Glutamatergic neuron (in vitro differentiated cells): ENCODE results near the gene OTUB2. TPM values are rescaled to one million over a fixed set of nuclear protein-coding genes. Genes with fewer than 3 reads are reported as not detected.
A peak's percentile ranks its signal among the peaks of the same experiment; 100 is the strongest.

ENCODE experiments used
- DNase-seq: peaks from one replicate; pipeline ENCODE4 v3.0.0; 2022
- H3K27ac Mint-ChIP-seq: one replicate; pipeline ENCODE4 v1.8.0; 2020; ENCODE audit warnings: mild to moderate bottlenecking, mixed read lengths, inconsistent platforms; ENCODE audit not compliant: unreplicated experiment
- H3K27me3 Mint-ChIP-seq: one replicate; pipeline ENCODE4 v1.8.0; 2020; ENCODE audit warnings: mild to moderate bottlenecking, moderate library complexity, mixed read lengths, inconsistent platforms; ENCODE audit not compliant: unreplicated experiment
- H3K36me3 Mint-ChIP-seq: one replicate; pipeline ENCODE4 v1.8.0; 2020; ENCODE audit warnings: mild to moderate bottlenecking, mixed read lengths, inconsistent platforms; ENCODE audit not compliant: unreplicated experiment
- H3K4me1 Mint-ChIP-seq: one replicate; pipeline ENCODE4 v1.8.0; 2020; ENCODE audit warnings: mild to moderate bottlenecking, low read depth, mixed read lengths, inconsistent platforms; ENCODE audit not compliant: unreplicated experiment
- H3K4me3 Mint-ChIP-seq: one replicate; pipeline ENCODE4 v1.8.0; 2020; ENCODE audit warnings: mild to moderate bottlenecking, mixed read lengths, inconsistent platforms; ENCODE audit not compliant: unreplicated experiment
- H3K9me3 Mint-ChIP-seq: one replicate; pipeline ENCODE4 v1.8.0; 2020; ENCODE audit warnings: mild to moderate bottlenecking, moderate library complexity, mixed read lengths, inconsistent platforms; ENCODE audit not compliant: unreplicated experiment
- CTCF ChIP-seq: fragments of 200-600 bp; sonication (generic); IDR thresholded peaks from one replicate; pipeline ENCODE4 v1.5.0; 2021; ENCODE audit not compliant: partially characterized antibody, unreplicated experiment
- total RNA-seq: library from RNA; stranded (reverse); fragmentation: NEBNext Ultra II Directional; extraction: Animal tissue kit (Norgen Biotek cat#: 25700); gene quantifications from one replicate; pipeline ENCODE4 v1.2.1, GENCODE V29; 2021; ENCODE audit not compliant: unreplicated experiment

OTUB2 gene
- total RNA-seq, 1 donor from 2014 or later = 5.5 TPM

- Mint-ChIP-seq H3K4me3 (peak overlapping the region; percentile 34), H3K27ac (no peak overlapping the region), H3K4me1 (peaks cover 6% of the 10 kb centered on the region), H3K36me3 (no peaks in the 10 kb centered on the region), H3K27me3 (peaks cover 10% of the 10 kb centered on the region), H3K9me3 (peaks cover 13% of the 10 kb centered on the region)
- no peak for DNase-seq
- TF ChIP-seq CTCF = no peak
These were observed 19.0 kb downstream of the OTUB2 start for GRCh38 chr14:94045101-94045500.

DNA sequence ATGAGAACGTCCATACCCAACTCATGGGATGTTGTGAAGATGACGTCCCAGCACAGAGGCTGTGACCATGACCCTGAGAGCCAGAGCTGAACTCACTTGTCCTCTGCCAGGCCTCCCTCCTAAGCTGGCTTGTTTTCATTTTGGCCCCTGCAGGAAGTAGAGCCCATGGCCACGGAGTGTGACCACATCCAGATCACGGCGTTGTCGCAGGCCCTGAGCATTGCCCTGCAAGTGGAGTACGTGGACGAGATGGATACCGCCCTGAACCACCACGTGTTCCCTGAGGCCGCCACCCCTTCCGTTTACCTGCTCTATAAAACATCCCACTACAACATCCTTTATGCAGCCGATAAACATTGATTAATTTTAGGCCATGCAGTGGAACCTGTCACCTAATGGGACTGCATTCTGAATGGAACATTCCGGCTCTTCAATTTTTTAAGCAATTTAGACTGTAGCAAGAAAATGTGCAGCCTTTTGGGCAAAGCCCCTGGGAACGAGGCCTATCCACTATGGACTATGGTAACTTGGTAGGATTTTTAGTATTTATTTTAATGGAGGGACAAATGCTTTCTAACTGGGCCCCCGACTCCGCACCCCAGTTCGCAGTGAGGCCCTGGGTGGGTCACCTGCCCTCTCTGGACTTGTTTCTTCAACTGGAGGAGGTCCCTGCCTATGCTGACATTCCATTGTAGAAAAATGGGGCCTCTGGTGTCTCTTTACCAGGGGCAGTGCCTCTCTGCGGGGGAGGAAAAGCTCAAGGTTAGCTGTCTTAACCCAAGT lies 19.6 kb downstream of the OTUB2 start:
- H3K4me1 Mint-ChIP-seq = peaks cover 6% of the 10 kb centered on the region

GRCh38 chr14:94046696-94047250 lies 20.6 kb downstream of the OTUB2 start:
- peaks cover 11% of the 10 kb centered on the region for H3K9me3 Mint-ChIP-seq
- H3K27me3 Mint-ChIP-seq = peaks cover 10% of the 10 kb centered on the region
- H3K27ac Mint-ChIP-seq = no peak overlapping the region
- TF ChIP-seq CTCF = no peak
- H3K4me3 Mint-ChIP-seq = no peak overlapping the region
- DNase-seq = no peak
- H3K36me3 Mint-ChIP-seq = peaks cover 10% of the 10 kb centered on the region
- peaks cover 7% of the 10 kb centered on the region for H3K4me1 Mint-ChIP-seq

More for the DNA sequence above, 19.6 kb downstream of the OTUB2 start:
- Mint-ChIP-seq H3K4me3 (peak overlapping the region; percentile 34), H3K27ac (no peak overlapping the region), H3K27me3 (peaks cover 10% of the 10 kb centered on the region), H3K9me3 (peaks cover 13% of the 10 kb centered on the region), H3K36me3 (peaks cover 2% of the 10 kb centered on the region)
- DNase-seq = no peak
- no peak for TF ChIP-seq CTCF

GRCh38 chr14:94047581-94047980 lies 21.4 kb downstream of the OTUB2 start:
- Mint-ChIP-seq H3K27ac (no peak overlapping the region), H3K9me3 (peaks cover 11% of the 10 kb centered on the region), H3K36me3 (peaks cover 10% of the 10 kb centered on the region), H3K27me3 (peaks cover 10% of the 10 kb centered on the region), H3K4me3 (no peak overlapping the region), H3K4me1 (peaks cover 7% of the 10 kb centered on the region)
- DNase-seq = no peak
- no peak for TF ChIP-seq CTCF
